K562 (cell line): ENCODE data around the gene ASCC2. TPM values are rescaled to one million over a fixed set of nuclear protein-coding genes. Genes with fewer than 3 reads are reported as not detected.

Source experiments
- ATF4 ChIP-seq: fragments of 450-650 bp; formaldehyde crosslinking; IDR thresholded peaks from 2 replicates; pipeline ENCODE4 v1.4.0; 2022; ENCODE audit warnings: mild to moderate bottlenecking, moderate library complexity
- CUX1 ChIP-seq: fragments of 200-800 bp; sonication (Bioruptor generic); IDR thresholded peaks from 2 replicates; pipeline ENCODE4 v1.6.1; 2016; ENCODE audit warnings: missing genetic modification characterization, missing compliant biosample characterization
- NFE2L1 ChIP-seq: fragments of 450-650 bp; IDR thresholded peaks from 2 replicates; pipeline ENCODE4 v1.6.1; 2016; ENCODE audit warnings: missing genetic modification characterization, low read depth, mild to moderate bottlenecking, missing compliant biosample characterization, moderate library complexity, borderline replicate concordance
- PHF20 ChIP-seq: fragments of 450-650 bp; IDR thresholded peaks from 2 replicates; pipeline ENCODE4 v1.6.1; 2018; ENCODE audit not compliant: partially characterized antibody
- SAFB2 ChIP-seq: fragments of 200-400 bp; formaldehyde crosslinking; IDR thresholded peaks from 2 replicates; pipeline ENCODE4 v1.6.1; 2018; ENCODE audit warnings: borderline replicate concordance, low read length, low read depth, moderate library complexity; ENCODE audit not compliant: severe bottlenecking
- ZNF121 ChIP-seq: sonication (generic); formaldehyde crosslinking; conservative IDR thresholded peaks from 2 replicates; pipeline ENCODE4 v1.8.0; 2022; ENCODE audit warnings: missing genetic modification reagents
- ZNF609 ChIP-seq: sonication (generic); formaldehyde crosslinking; IDR thresholded peaks from 2 replicates; pipeline ENCODE4 v1.8.1; 2023; ENCODE audit warnings: missing genetic modification reagents, mild to moderate bottlenecking, borderline replicate concordance
- ZNF639 ChIP-seq, 2 experiments: fragments of 200-800 bp in 1 of 2; sonication (Bioruptor generic) in 1 of 2; sonication (generic) in 1 of 2; formaldehyde crosslinking in 1 of 2; IDR thresholded peaks in 1 of 2; conservative IDR thresholded peaks in 1 of 2; 2 replicates each; pipeline versions ENCODE4 v1.5.0 to v1.6.1; 2016 to 2020; ENCODE audit warnings: missing compliant biosample characterization in 1 of 2, missing genetic modification characterization in 1 of 2, missing genetic modification reagents in 1 of 2
- polyA plus RNA-seq, 8 experiments: library from polyadenylated mRNA; depleted of rRNA in 4 of 8; stranded (reverse) in 5 of 8; unstranded in 3 of 8; fragments of >200 nt; fragmentation: Nextera tagmentation in 2 of 8; fragmentation: Illumina TruSeq in 1 of 8; extraction: Ambion mirVana in 2 of 8; extraction: Trizol in 1 of 8; gene quantifications; 2 replicates each; pipeline versions ENCODE4 v1.2.1 to v1.2.3, GENCODE V29; 2011 to 2014; ENCODE audit warnings: inconsistent platforms in 1 of 8, missing spikeins in 1 of 8
- total RNA-seq, 7 experiments: library from RNA; depleted of rRNA in 6 of 7; stranded (reverse); fragments of >200 nt in 6 of 7; fragmentation: Illumina TruSeq in 2 of 7; extraction: Trizol in 2 of 7; gene quantifications; 2 replicates each; pipeline versions ENCODE4 v1.2.1 to v1.2.3, GENCODE V29; 2011 to 2021; ENCODE audit warnings: low replicate concordance in 1 of 7
- TF ChIP-seq, protein P1 (sequence below): fragments of 250-450 bp; sonication (Bioruptor Pico); IDR thresholded peaks from 2 replicates; pipeline ENCODE4 v1.8.0; 2021; ENCODE audit warnings: moderate library complexity, mild to moderate bottlenecking, inconsistent platforms

Gene ASCC2
- total and polyA plus RNA-seq, 9 of the 15 experiments (the other 6 are each of a cell fraction or from before 2014, with no cell fraction given): 4.0 to 46.7 (median 26.8) TPM

- TF ChIP-seq ZNF609 (CRISPR knock-in tag) (no peak), CUX1 (CRISPR knock-in tag) (no peak), ZNF639 (CRISPR knock-in tag; conservative IDR thresholded peaks at IDR 0.05 in 1 of 2, IDR thresholded peaks at IDR 0.05 in 1 of 2) (no peak), SAFB2 (no peak), ATF4 (no peak), ZNF121 (CRISPR knock-in tag) (no peak), PHF20 (no peak), NFE2L1 (tag) (no peak)
- TF ChIP-seq, protein P1, sequence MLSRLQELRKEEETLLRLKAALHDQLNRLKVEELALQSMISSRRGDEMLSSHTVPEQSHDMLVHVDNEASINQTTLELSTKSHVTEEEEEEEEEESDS (CRISPR knock-in tag): no peak
Measured at GRCh38 chr22:29842740-29843139, 4.7 kb upstream of the ASCC2 start (continued).
